Smooth muscle cell of the umbilical artery (primary cell): ENCODE data around the gene AATK. TPM values are rescaled to one million over a fixed set of nuclear protein-coding genes. Genes with fewer than 3 reads are reported as not detected.

Experiments
- total RNA-seq: library from RNA; depleted of rRNA; stranded (reverse); fragments of >200 nt; gene quantifications from 2 replicates; pipeline ENCODE4 v1.2.3, GENCODE V29; 2014

The AATK gene, protein sequence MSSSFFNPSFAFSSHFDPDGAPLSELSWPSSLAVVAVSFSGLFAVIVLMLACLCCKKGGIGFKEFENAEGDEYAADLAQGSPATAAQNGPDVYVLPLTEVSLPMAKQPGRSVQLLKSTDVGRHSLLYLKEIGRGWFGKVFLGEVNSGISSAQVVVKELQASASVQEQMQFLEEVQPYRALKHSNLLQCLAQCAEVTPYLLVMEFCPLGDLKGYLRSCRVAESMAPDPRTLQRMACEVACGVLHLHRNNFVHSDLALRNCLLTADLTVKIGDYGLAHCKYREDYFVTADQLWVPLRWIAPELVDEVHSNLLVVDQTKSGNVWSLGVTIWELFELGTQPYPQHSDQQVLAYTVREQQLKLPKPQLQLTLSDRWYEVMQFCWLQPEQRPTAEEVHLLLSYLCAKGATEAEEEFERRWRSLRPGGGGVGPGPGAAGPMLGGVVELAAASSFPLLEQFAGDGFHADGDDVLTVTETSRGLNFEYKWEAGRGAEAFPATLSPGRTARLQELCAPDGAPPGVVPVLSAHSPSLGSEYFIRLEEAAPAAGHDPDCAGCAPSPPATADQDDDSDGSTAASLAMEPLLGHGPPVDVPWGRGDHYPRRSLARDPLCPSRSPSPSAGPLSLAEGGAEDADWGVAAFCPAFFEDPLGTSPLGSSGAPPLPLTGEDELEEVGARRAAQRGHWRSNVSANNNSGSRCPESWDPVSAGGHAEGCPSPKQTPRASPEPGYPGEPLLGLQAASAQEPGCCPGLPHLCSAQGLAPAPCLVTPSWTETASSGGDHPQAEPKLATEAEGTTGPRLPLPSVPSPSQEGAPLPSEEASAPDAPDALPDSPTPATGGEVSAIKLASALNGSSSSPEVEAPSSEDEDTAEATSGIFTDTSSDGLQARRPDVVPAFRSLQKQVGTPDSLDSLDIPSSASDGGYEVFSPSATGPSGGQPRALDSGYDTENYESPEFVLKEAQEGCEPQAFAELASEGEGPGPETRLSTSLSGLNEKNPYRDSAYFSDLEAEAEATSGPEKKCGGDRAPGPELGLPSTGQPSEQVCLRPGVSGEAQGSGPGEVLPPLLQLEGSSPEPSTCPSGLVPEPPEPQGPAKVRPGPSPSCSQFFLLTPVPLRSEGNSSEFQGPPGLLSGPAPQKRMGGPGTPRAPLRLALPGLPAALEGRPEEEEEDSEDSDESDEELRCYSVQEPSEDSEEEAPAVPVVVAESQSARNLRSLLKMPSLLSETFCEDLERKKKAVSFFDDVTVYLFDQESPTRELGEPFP (N-terminal part only)
- 0.23 and 0.30 TPM in 2 replicates for total RNA-seq

GRCh38 chr17:81166033-81166492 lies at the start of gene AATK:
TSS of gene AATK (minus strand) at chr17:81166221. CDS start at chr17:81165992, 229 bp downstream.

DNA sequence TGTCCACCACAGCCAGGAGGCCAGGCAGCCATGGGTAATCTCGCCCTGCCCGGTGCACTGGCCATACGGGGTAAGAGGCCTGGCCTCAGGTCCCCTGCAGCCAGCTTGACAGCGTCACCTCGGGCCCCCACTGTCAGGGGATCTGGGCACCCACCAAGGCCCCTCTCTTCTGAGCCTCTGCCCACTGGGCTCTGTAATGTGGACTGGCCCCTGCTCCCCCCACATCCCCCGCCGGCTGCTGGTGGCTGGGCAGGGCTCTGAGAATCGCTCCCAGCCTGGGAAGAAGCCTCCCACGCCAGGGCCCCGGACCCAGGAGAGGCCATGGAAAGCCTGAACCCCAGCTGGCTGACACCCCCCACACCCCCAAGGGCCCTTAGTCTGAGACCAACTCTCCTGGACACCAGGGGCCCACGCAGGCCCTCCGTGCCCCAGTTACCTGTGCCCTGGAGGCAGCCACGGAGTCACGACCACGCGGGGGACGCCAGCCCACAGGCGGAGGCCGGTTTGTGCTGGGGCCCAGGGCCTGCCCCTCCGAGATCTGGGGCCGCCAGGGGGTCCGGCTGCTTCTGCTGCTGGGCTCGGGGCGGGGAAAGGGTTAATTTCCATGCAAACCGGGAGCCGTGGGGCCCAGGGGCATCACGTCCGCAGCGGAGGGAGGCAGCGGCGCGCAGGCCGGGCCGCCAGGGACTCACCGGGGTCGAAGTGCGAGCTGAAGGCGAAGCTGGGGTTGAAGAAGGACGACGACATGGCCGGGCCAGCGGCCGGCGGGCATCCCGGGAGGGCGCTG lies 582 bp downstream of the AATK start, which contains the start of gene PVALEF:
PVALEF (plus strand) TSS at position 262 of the 787 bp plus-strand sequence. CDS start 15,720 bp downstream, outside the sequence.

Other genes with a start within 250 kb of the AATK start
- gene CHMP6, start 174.4 kb downstream of the AATK start, total RNA-seq: 12.2 and 17.2 TPM in 2 replicates
- 12.5 and 25.1 TPM in 2 replicates for gene BAIAP2, start 131.1 kb downstream of the AATK start, total RNA-seq
- not detected in 2 replicates for gene PVALEF, start 714 bp downstream of the AATK start, total RNA-seq
- 6.2 and 10.1 TPM in 2 replicates for gene CEP131, start 56.7 kb upstream of the AATK start, total RNA-seq
- gene TEPSIN, start 72.8 kb upstream of the AATK start, total RNA-seq: 11.9 and 14.2 TPM in 2 replicates
- 26.6 and 27.0 TPM in 2 replicates for gene NDUFAF8, start 73.1 kb upstream of the AATK start, total RNA-seq
- gene SLC38A10, start 129.1 kb upstream of the AATK start, total RNA-seq: 151 and 240 TPM in 2 replicates
- gene BAHCC1, start 229.2 kb upstream of the AATK start, total RNA-seq: 3.0 and 9.0 TPM in 2 replicates